ENCODE measurements around the gene IFNA8. TPM values are rescaled to one million over a fixed set of nuclear protein-coding genes. Genes with fewer than 3 reads are reported as not detected.

The IFNA8 gene
- total and polyA plus RNA-seq, 10 donors: not detected

DNA sequence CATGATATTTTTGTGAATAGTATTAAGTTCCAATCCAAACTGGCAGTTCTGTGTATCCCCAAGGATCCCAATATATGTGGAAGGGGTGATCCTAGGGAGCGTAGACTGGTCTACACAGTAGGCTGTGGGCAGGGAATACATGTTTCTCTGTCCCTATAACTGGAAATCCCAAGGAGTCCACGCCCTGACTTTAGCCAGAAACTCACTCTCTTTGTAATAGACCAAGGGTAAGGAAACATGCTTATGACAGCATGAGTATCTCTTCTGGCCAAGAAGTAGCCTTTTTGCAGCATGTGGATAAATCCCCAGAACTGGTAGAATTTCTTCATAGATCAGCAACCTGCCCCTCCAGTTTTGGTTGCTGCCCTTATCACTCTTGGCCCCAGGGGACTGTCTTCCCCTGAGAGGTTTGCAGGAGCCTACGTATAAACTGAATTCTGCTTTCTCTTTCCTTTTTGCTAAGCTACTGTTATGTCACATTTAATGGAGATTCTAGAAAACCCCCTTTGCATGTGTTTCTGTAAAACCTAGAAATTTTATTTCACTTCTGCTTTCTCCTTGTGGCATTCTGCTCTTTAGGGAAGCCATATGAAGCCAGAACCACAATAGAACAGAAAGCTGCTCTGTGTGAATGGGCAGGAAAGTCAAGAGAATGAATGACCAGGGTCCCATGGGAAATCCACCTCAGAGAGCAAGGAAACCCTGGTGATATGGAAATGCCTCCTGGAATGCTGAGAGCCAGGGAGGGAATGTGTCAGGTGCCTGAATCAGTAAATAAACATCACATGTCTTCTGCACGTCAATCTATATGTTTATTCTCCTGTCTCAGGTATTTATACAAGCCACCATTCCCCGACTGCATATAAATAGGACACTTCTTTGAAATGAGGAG, 27.2 kb upstream of the IFNA8 start:
- TF ChIP-seq, protein P1, sequence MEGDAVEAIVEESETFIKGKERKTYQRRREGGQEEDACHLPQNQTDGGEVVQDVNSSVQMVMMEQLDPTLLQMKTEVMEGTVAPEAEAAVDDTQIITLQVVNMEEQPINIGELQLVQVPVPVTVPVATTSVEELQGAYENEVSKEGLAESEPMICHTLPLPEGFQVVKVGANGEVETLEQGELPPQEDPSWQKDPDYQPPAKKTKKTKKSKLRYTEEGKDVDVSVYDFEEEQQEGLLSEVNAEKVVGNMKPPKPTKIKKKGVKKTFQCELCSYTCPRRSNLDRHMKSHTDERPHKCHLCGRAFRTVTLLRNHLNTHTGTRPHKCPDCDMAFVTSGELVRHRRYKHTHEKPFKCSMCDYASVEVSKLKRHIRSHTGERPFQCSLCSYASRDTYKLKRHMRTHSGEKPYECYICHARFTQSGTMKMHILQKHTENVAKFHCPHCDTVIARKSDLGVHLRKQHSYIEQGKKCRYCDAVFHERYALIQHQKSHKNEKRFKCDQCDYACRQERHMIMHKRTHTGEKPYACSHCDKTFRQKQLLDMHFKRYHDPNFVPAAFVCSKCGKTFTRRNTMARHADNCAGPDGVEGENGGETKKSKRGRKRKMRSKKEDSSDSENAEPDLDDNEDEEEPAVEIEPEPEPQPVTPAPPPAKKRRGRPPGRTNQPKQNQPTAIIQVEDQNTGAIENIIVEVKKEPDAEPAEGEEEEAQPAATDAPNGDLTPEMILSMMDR (IDR thresholded peaks at IDR 0.05 in 8 of 11, conservative IDR thresholded peaks at IDR 0.05 in 3 of 11): no peak
- TF ChIP-seq POLR2AphosphoS5 (IDR thresholded peaks at IDR 0.05) (no peak), POLR2A (IDR thresholded peaks at IDR 0.05) (no peak)
- H3K4me3 ChIP-seq: peak overlapping the region in 2 of 8 donors; percentile 4 to 32
- peaks cover 0 to 35% (median 26%) of the 10 kb centered on the region in 6 donors for H3K4me1 ChIP-seq
- peak overlapping the region in 1 of 8 donors; percentile 13 for H3K27ac ChIP-seq
- intact Hi-C loops (cut with DNase I; ENCODE audit: low total_unique reads): no loop called here
- WGBS, 5 donors: 51 to 59% (median 56%) methylated on average over 5 of the region's 5 CpGs
- H3K9me3 ChIP-seq: no peaks in the 10 kb centered on the region
- no peak for DNase-seq
- H3K27me3 ChIP-seq (replicated peaks in 1 of 7): peaks cover 0 to 20% (median 0%) of the 10 kb centered on the region in 7 donors
- H3K36me3 ChIP-seq: no peaks in the 10 kb centered on the region

DNA sequence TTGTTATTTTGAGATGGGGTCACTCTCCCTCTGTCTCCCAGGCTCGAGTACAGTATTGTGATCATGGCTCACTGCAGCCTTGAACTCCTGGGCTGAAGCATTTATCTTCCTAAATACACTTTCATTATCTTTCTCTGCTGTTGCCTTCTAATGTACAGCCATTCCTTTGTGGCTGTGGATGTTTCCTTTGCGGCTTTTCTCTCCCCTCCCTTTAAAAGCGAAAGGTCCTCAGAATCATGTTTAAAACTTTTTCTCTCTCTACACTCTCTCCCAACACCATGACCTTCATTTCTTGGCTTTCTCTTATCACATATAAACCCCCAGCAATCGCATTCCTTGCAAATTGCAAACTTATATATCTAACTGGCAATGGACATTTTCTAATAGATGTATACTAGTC, 25.3 kb upstream of the IFNA8 start:
- H3K27ac ChIP-seq: no peak overlapping the region
- no peaks in the 10 kb centered on the region for H3K9me3 ChIP-seq
- 59 to 67% (median 64%) methylated on average over 4 of the region's 4 CpGs for WGBS, 5 donors
- TF ChIP-seq, protein P1 (IDR thresholded peaks at IDR 0.05 in 8 of 11, conservative IDR thresholded peaks at IDR 0.05 in 3 of 11): no peak
- TF ChIP-seq POLR2AphosphoS5 (IDR thresholded peaks at IDR 0.05) (no peak), POLR2A (IDR thresholded peaks at IDR 0.05) (no peak)
- H3K27me3 ChIP-seq (replicated peaks in 1 of 7): peaks cover 0 to 28% (median 2%) of the 10 kb centered on the region in 7 donors
- peaks cover 0 to 35% (median 26%) of the 10 kb centered on the region in 6 donors for H3K4me1 ChIP-seq
- intact Hi-C loops (cut with DNase I; ENCODE audit: low total_unique reads): no loop called here
- DNase-seq: no peak
- H3K4me3 ChIP-seq: no peak overlapping the region
- H3K36me3 ChIP-seq: no peaks in the 10 kb centered on the region

DNA sequence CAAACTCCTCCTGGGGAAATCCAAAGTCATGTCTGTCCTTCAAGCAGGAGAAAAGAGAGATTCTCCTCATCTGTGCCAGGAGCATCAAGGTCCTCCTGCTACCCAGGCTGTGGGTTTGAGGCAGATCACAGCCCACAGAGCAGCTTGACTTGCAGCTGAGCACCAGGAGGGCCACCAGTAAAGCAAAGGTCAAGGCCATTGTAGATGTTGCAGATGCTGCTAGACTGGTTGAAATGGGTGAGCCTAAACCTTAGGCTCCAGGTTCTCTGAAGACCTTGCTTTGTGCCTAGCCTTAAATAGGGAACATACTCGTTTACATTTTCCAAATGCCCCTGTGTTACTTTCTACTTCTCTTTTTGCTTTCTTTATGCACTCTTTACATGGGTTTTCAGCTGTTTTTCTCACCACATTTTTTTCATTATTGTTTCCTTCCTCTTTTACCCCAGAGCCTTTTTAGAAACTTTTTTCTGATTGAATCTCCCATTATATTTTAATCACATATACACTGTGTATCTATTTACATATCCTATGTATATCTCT, 23.7 kb upstream of the IFNA8 start, which contains the start of gene IFNA2:
IFNA2 (minus strand) TSS at position 268 of the 540 bp plus-strand sequence; CDS start at position 199, 69 bp downstream.
- Histone ChIP-seq H3K27ac (no peak within 1 kb of the TSS), H3K36me3 (no peaks in the 10 kb centered on the region), H3K9me3 (no peaks in the 10 kb centered on the region), H3K27me3 (replicated peaks in 1 of 7) (peaks cover 0 to 41% (median 8%) of the 10 kb centered on the region in 7 donors), H3K4me1 (peaks cover 0 to 35% (median 25%) of the 10 kb centered on the region in 6 donors), H3K4me3 (no peak within 1 kb of the TSS)
- intact Hi-C loops (cut with DNase I; ENCODE audit: low total_unique reads): no loop called here
- TF ChIP-seq, protein P1 (IDR thresholded peaks at IDR 0.05 in 8 of 11, conservative IDR thresholded peaks at IDR 0.05 in 3 of 11): no peak
- TF ChIP-seq POLR2A (IDR thresholded peaks at IDR 0.05) (no peak), POLR2AphosphoS5 (IDR thresholded peaks at IDR 0.05) (no peak)
- WGBS, 5 donors: 19 to 40% (median 21%) methylated on average over 1 of the region's 1 CpG
- DNase-seq: no peak

DNA sequence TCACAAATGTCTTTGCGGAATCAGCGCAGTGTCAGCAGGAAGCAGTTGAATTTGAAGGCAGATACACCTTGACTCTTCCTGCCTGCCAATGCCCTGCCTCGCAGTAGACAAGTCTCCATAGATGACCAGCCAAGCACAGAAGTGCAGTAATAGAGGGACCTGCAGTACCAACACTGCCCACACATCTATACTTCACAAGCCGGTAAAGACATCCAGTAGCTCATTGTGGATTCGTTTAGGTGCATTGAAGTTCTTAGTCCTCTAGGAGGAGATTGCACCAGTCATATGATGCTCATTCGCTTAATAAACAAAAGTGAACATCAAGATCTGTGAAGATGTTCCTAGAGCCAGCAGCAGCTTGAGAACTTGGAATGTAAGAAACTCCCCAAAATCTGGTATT, 16.6 kb upstream of the IFNA8 start:
- no peak for DNase-seq
- 61 to 89% (median 78%) methylated on average over 6 of the region's 6 CpGs for WGBS, 5 donors
- H3K36me3 ChIP-seq: no peaks in the 10 kb centered on the region
- TF ChIP-seq POLR2AphosphoS5 (IDR thresholded peaks at IDR 0.05): no peak
- TF ChIP-seq, protein P1 (IDR thresholded peaks at IDR 0.05 in 8 of 11, conservative IDR thresholded peaks at IDR 0.05 in 3 of 11): peak in 6 of 11 experiments; percentile 19 to 39 (median 30)
- TF ChIP-seq POLR2A (IDR thresholded peaks at IDR 0.05): no peak
- peaks cover 0 to 93% (median 10%) of the 10 kb centered on the region in 7 donors for H3K27me3 ChIP-seq (replicated peaks in 1 of 7)
- H3K4me1 ChIP-seq: peaks cover 0 to 13% (median 11%) of the 10 kb centered on the region in 6 donors
- H3K9me3 ChIP-seq: no peaks in the 10 kb centered on the region
- H3K27ac ChIP-seq: no peak overlapping the region
- no peak overlapping the region for H3K4me3 ChIP-seq
- intact Hi-C loops (cut with DNase I; ENCODE audit: low total_unique reads): no loop called here
